K562 (cell line): ENCODE measurements around the gene SNCB. TPM values are rescaled to one million over a fixed set of nuclear protein-coding genes. Genes with fewer than 3 reads are reported as not detected.

Source experiments
- ATF7 ChIP-seq: fragments of 450-650 bp; IDR thresholded peaks from 2 replicates; pipeline ENCODE4 v1.7.1; 2014; ENCODE audit warnings: mild to moderate bottlenecking, moderate library complexity
- BCOR ChIP-seq: fragments of 450-650 bp; IDR thresholded peaks from 2 replicates; pipeline ENCODE4 v1.6.1; 2016
- CC2D1A ChIP-seq: fragments of 450-650 bp; IDR thresholded peaks from 2 replicates; pipeline ENCODE4 v1.6.1; 2017; ENCODE audit warnings: mild to moderate bottlenecking
- CHD2 ChIP-seq: IDR thresholded peaks from 2 replicates; pipeline ENCODE4 v1.6.1; 2011; ENCODE audit warnings: low read depth, low read length
- CREB1 ChIP-seq, 2 experiments: sonication (generic) in 1 of 2; formaldehyde crosslinking in 1 of 2; IDR thresholded peaks; 2 replicates each; pipeline versions ENCODE4 v1.6.1 to v1.8.0; 2012 to 2022; ENCODE audit warnings: inconsistent platforms in 1 of 2, mild to moderate bottlenecking in 1 of 2, missing genetic modification reagents in 1 of 2, moderate library complexity in 1 of 2
- CREBBP ChIP-seq: IDR thresholded peaks from one replicate; pipeline ENCODE4 v1.6.1; 2012; ENCODE audit warnings: low read depth, mild to moderate bottlenecking, control low read depth, inconsistent platforms, low read length
- FOXJ2 ChIP-seq: fragments of 200-800 bp; sonication (Bioruptor generic); IDR thresholded peaks from 2 replicates; pipeline ENCODE4 v1.6.1; 2016; ENCODE audit warnings: missing genetic modification characterization, missing compliant biosample characterization
- MAFG ChIP-seq: fragments of 450-650 bp; conservative IDR thresholded peaks from 2 replicates; pipeline ENCODE4 v1.6.1; 2016; ENCODE audit warnings: missing genetic modification characterization, missing compliant biosample characterization
- MAFK ChIP-seq: IDR thresholded peaks from 2 replicates; pipeline ENCODE4 v1.6.1; 2011; ENCODE audit warnings: low read length, improper control_type of control experiment
- MCM5 ChIP-seq: fragments of 450-650 bp; IDR thresholded peaks from 2 replicates; pipeline ENCODE4 v1.6.1; 2016; ENCODE audit warnings: low read depth
- MED1 ChIP-seq: sonication (generic); formaldehyde crosslinking; IDR thresholded peaks from 2 replicates; pipeline ENCODE4 v1.8.1; 2023; ENCODE audit warnings: missing genetic modification reagents, borderline replicate concordance
- NFRKB ChIP-seq: fragments of 450-650 bp; IDR thresholded peaks from 2 replicates; pipeline ENCODE4 v1.6.1; 2016; ENCODE audit warnings: low read depth
- NR1H2 ChIP-seq: sonication (generic); formaldehyde crosslinking; IDR thresholded peaks from 2 replicates; pipeline ENCODE4 v1.4.0; 2020; ENCODE audit warnings: mild to moderate bottlenecking, missing genetic modification reagents
- POLR2AphosphoS5 ChIP-seq: IDR thresholded peaks from 2 replicates; pipeline ENCODE4 v1.6.1; 2011; ENCODE audit warnings: mild to moderate bottlenecking, low read depth, low read length, moderate library complexity; ENCODE audit not compliant: control insufficient read depth, insufficient read depth
- SIRT6 ChIP-seq: IDR thresholded peaks from one replicate; pipeline ENCODE4 v1.6.1; 2012; ENCODE audit warnings: low read depth, mild to moderate bottlenecking, control low read depth, inconsistent platforms, low read length, moderate library complexity
- TSC22D4 ChIP-seq: fragments of 450-650 bp; IDR thresholded peaks from 2 replicates; pipeline ENCODE4 v1.6.1; 2016; ENCODE audit warnings: missing genetic modification characterization, missing biosample characterization, control low read depth
- ZC3H8 ChIP-seq: fragments of 450-650 bp; IDR thresholded peaks from 2 replicates; pipeline ENCODE4 v1.6.1; 2017
- ZFP1 ChIP-seq: fragments of 450-650 bp; formaldehyde crosslinking; IDR thresholded peaks from 2 replicates; pipeline ENCODE4 v1.4.0; 2020; ENCODE audit warnings: mild to moderate bottlenecking, mixed read lengths
- ZNF780A ChIP-seq: fragments of 250-450 bp; sonication (Bioruptor Pico); IDR thresholded peaks from 2 replicates; pipeline ENCODE4 v1.5.0; 2021; ENCODE audit warnings: mild to moderate bottlenecking
- ZNF830 ChIP-seq: fragments of 250-450 bp; sonication (Bioruptor Pico); IDR thresholded peaks from 2 replicates; pipeline ENCODE4 v1.5.0; 2021; ENCODE audit warnings: mild to moderate bottlenecking
- polyA plus RNA-seq, 8 experiments: library from polyadenylated mRNA; depleted of rRNA in 4 of 8; stranded (reverse) in 5 of 8; unstranded in 3 of 8; fragments of >200 nt; fragmentation: Nextera tagmentation in 2 of 8; fragmentation: Illumina TruSeq in 1 of 8; extraction: Ambion mirVana in 2 of 8; extraction: Trizol in 1 of 8; gene quantifications; 2 replicates each; pipeline versions ENCODE4 v1.2.1 to v1.2.3, GENCODE V29; 2011 to 2014; ENCODE audit warnings: inconsistent platforms in 1 of 8, missing spikeins in 1 of 8
- total RNA-seq, 7 experiments: library from RNA; depleted of rRNA in 6 of 7; stranded (reverse); fragments of >200 nt in 6 of 7; fragmentation: Illumina TruSeq in 2 of 7; extraction: Trizol in 2 of 7; gene quantifications; 2 replicates each; pipeline versions ENCODE4 v1.2.1 to v1.2.3, GENCODE V29; 2011 to 2021; ENCODE audit warnings: low replicate concordance in 1 of 7
- TF ChIP-seq, protein P1 (sequence below): sonication (generic); formaldehyde crosslinking; IDR thresholded peaks from 2 replicates; pipeline ENCODE4 v1.8.0; 2022; ENCODE audit warnings: mild to moderate bottlenecking, missing genetic modification reagents, borderline replicate concordance
- TF ChIP-seq, protein P2 (sequence below), 2 experiments: fragments of 450-650 bp in 1 of 2; sonication (generic) in 1 of 2; formaldehyde crosslinking in 1 of 2; IDR thresholded peaks in 1 of 2; conservative IDR thresholded peaks in 1 of 2; 2 replicates each; pipeline versions ENCODE4 v1.6.1 to v1.8.1; 2016 to 2023; ENCODE audit warnings: mild to moderate bottlenecking in 2 of 2, moderate library complexity in 2 of 2, inconsistent platforms in 1 of 2, missing genetic modification reagents in 1 of 2
- TF ChIP-seq, protein P3 (sequence below): fragments of 250-450 bp; sonication (Bioruptor Pico); IDR thresholded peaks from 2 replicates; pipeline ENCODE4 v1.4.0; 2020; ENCODE audit warnings: mild to moderate bottlenecking, moderate library complexity, borderline replicate concordance

SNCB gene
- total and polyA plus RNA-seq, 9 of the 15 experiments (the other 6 are each of a cell fraction or from before 2014, with no cell fraction given) = not detected

DNA sequence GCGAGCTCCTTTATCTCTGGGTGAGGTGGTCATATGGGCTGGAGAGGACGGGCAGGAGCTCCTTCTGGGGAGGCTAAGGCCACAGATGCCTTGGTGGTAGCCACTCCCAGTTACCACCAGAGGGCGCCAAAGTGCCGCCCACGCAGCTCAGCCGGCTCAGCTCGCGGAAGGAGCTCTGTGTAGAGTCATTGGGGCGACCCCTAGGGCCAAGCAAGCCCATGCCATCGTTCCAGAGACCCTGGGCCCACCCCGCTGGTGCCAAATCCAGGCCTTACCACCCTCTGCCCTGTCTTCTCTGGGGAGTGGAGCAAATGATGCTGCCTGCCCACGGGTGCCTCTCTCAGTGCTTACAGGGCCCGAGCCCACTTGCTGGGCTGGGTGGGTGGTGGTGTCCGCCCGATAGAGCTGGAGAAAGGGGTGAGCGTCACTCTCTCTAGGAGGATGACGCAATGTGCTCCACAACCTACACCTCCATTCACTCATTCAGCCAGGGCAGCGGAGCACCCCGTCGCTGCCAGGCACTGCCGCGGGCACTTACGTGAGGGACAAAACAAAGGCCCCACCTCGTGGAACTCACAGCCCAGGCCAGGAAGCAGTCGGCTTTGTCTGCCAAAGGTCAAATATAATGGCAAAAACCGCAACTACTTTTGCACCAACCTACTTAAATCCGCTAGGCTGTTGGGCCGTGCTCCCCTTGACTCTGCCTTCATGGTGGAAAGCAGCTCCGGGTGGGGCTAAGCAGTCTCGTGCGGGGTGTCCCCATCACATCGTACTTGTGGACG is 30.7 kb upstream of the SNCB start (continued):
- TF ChIP-seq, protein P1, sequence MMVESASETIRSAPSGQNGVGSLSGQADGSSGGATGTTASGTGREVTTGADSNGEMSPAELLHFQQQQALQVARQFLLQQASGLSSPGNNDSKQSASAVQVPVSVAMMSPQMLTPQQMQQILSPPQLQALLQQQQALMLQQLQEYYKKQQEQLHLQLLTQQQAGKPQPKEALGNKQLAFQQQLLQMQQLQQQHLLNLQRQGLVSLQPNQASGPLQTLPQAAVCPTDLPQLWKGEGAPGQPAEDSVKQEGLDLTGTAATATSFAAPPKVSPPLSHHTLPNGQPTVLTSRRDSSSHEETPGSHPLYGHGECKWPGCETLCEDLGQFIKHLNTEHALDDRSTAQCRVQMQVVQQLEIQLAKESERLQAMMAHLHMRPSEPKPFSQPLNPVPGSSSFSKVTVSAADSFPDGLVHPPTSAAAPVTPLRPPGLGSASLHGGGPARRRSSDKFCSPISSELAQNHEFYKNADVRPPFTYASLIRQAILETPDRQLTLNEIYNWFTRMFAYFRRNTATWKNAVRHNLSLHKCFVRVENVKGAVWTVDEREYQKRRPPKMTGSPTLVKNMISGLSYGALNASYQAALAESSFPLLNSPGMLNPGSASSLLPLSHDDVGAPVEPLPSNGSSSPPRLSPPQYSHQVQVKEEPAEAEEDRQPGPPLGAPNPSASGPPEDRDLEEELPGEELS (CRISPR knock-in tag) = no peak
- 0 out of 2 replicates have a peak, but pooled peaks have one; percentile 2 for TF ChIP-seq MAFK
- TF ChIP-seq FOXJ2 (tag) = no peak
- no peak for TF ChIP-seq BCOR
- no peak for TF ChIP-seq NR1H2 (CRISPR knock-in tag)
- TF ChIP-seq NFRKB = no peak
- no peak for TF ChIP-seq TSC22D4 (tag)
- TF ChIP-seq ZFP1 (CRISPR knock-in tag) = no peak
- TF ChIP-seq SIRT6 = no peak
- TF ChIP-seq ATF7 = peak; percentile 59
- TF ChIP-seq CHD2 = no peak
- TF ChIP-seq ZC3H8 = no peak
- no peak for TF ChIP-seq MAFG
- TF ChIP-seq POLR2AphosphoS5 = no peak
- no peak for TF ChIP-seq MED1 (CRISPR knock-in tag)
- TF ChIP-seq MCM5 = no peak
- no peak for TF ChIP-seq ZNF780A (CRISPR knock-in tag)
- TF ChIP-seq ZNF830 (CRISPR knock-in tag) = no peak
- TF ChIP-seq CC2D1A = peak; percentile 72; the same call in 1 of the 2 replicates
- TF ChIP-seq CREBBP = no peak
- TF ChIP-seq, protein P2, sequence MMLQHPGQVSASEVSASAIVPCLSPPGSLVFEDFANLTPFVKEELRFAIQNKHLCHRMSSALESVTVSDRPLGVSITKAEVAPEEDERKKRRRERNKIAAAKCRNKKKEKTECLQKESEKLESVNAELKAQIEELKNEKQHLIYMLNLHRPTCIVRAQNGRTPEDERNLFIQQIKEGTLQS (IDR thresholded peaks at IDR 0.05) = peak; percentile 83
- TF ChIP-seq, protein P2 (CRISPR knock-in tag; conservative IDR thresholded peaks at IDR 0.05) = no peak
- no peak for TF ChIP-seq CREB1 (IDR thresholded peaks at IDR 0.05)
- TF ChIP-seq CREB1 (CRISPR knock-in tag; IDR thresholded peaks at IDR 0.05) = no peak
- TF ChIP-seq, protein P3, sequence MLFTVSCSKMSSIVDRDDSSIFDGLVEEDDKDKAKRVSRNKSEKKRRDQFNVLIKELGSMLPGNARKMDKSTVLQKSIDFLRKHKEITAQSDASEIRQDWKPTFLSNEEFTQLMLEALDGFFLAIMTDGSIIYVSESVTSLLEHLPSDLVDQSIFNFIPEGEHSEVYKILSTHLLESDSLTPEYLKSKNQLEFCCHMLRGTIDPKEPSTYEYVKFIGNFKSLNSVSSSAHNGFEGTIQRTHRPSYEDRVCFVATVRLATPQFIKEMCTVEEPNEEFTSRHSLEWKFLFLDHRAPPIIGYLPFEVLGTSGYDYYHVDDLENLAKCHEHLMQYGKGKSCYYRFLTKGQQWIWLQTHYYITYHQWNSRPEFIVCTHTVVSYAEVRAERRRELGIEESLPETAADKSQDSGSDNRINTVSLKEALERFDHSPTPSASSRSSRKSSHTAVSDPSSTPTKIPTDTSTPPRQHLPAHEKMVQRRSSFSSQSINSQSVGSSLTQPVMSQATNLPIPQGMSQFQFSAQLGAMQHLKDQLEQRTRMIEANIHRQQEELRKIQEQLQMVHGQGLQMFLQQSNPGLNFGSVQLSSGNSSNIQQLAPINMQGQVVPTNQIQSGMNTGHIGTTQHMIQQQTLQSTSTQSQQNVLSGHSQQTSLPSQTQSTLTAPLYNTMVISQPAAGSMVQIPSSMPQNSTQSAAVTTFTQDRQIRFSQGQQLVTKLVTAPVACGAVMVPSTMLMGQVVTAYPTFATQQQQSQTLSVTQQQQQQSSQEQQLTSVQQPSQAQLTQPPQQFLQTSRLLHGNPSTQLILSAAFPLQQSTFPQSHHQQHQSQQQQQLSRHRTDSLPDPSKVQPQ (CRISPR knock-in tag) = no peak
